Parathyroid adenoma (tissue), 2 donors: ENCODE data around the gene METTL1.
"Not testable (repeated sequence)": the region's sequence is repeated elsewhere in the genome, so short reads cannot be mapped to it uniquely, and the experiment has no call there.

Source experiments
- H2AFZ ChIP-seq: fragments of 300-600 bp; sonication (generic); one replicate; pipeline ENCODE4 v1.7.0; 2017; ENCODE audit warnings: antibody characterized with exemption, mild to moderate bottlenecking
- H3K27ac ChIP-seq: fragments of 300-600 bp; sonication (generic); one replicate; pipeline ENCODE4 v1.7.0; 2017
- H3K27me3 ChIP-seq: fragments of 300-600 bp; sonication (generic); one replicate; pipeline ENCODE4 v1.7.0; 2017; ENCODE audit warnings: low read length; ENCODE audit not compliant: control insufficient read depth, insufficient read depth
- H3K36me3 ChIP-seq: fragments of 300-600 bp; sonication (generic); one replicate; pipeline ENCODE4 v1.7.0; 2017; ENCODE audit warnings: low read length; ENCODE audit not compliant: control insufficient read depth, insufficient read depth
- H3K4me1 ChIP-seq: fragments of 300-600 bp; sonication (generic); one replicate; pipeline ENCODE4 v1.7.0; 2017; ENCODE audit warnings: control low read depth
- H3K4me2 ChIP-seq: fragments of 300-600 bp; sonication (generic); one replicate; pipeline ENCODE4 v1.7.0; 2017; ENCODE audit warnings: low read length
- H3K4me3 ChIP-seq: fragments of 300-600 bp; sonication (generic); one replicate; pipeline ENCODE4 v1.7.0; 2017; ENCODE audit warnings: low read depth, low read length
- H3K79me2 ChIP-seq: fragments of 300-600 bp; sonication (generic); one replicate; pipeline ENCODE4 v1.7.0; 2017; ENCODE audit warnings: control low read depth
- H3K9ac ChIP-seq: fragments of 300-600 bp; sonication (generic); one replicate; pipeline ENCODE4 v1.7.0; 2017; ENCODE audit warnings: mild to moderate bottlenecking
- H3K9me3 ChIP-seq: fragments of 300-600 bp; sonication (generic); one replicate; pipeline ENCODE4 v1.7.0; 2017; ENCODE audit warnings: low read length; ENCODE audit not compliant: control insufficient read depth
- TF ChIP-seq, protein P1 (sequence below): fragments of 300-600 bp; sonication (generic); IDR thresholded peaks from one replicate; pipeline ENCODE4 v1.7.0; 2017; ENCODE audit warnings: antibody characterized with exemption, mild to moderate bottlenecking
- donor health status: primary hyperparathyroidism.

The METTL1 gene

DNA sequence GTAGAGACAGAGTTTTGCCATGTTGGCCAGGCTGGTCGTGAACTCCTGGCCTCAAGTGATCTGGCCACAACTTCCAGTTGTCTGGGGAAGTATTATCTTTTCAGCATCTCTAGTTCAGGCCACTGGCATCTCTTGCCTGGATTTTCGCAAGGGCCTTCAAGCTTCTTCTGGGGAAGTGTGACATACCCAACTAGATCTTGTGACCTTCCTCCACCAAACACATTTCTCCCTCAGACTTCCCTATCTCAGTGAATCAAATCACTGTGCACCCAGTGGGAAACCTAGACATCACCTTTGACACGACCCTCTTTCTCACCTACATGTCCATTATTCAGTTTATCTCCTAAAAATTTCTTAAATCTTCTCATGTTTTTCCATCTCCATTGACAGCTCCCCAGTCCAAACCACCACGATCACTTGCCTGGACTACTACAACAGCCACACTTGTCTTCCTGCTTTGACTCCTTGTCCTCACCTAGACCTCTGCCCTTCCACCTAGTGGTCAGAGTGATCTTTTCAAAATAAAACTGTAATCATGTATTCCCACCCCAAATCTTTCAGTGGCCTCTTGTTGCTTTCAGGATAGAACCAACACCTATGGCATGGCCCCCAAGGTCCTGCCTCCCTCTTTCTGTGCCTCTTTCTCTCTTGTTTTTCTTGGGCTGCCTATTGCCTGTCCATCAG lies 3.8 kb upstream of the METTL1 start:
- H3K27ac ChIP-seq = no peak overlapping the region
- H3K79me2 ChIP-seq = no peaks in the 10 kb centered on the region
- TF ChIP-seq, protein P1, sequence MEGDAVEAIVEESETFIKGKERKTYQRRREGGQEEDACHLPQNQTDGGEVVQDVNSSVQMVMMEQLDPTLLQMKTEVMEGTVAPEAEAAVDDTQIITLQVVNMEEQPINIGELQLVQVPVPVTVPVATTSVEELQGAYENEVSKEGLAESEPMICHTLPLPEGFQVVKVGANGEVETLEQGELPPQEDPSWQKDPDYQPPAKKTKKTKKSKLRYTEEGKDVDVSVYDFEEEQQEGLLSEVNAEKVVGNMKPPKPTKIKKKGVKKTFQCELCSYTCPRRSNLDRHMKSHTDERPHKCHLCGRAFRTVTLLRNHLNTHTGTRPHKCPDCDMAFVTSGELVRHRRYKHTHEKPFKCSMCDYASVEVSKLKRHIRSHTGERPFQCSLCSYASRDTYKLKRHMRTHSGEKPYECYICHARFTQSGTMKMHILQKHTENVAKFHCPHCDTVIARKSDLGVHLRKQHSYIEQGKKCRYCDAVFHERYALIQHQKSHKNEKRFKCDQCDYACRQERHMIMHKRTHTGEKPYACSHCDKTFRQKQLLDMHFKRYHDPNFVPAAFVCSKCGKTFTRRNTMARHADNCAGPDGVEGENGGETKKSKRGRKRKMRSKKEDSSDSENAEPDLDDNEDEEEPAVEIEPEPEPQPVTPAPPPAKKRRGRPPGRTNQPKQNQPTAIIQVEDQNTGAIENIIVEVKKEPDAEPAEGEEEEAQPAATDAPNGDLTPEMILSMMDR = no peak

DNA sequence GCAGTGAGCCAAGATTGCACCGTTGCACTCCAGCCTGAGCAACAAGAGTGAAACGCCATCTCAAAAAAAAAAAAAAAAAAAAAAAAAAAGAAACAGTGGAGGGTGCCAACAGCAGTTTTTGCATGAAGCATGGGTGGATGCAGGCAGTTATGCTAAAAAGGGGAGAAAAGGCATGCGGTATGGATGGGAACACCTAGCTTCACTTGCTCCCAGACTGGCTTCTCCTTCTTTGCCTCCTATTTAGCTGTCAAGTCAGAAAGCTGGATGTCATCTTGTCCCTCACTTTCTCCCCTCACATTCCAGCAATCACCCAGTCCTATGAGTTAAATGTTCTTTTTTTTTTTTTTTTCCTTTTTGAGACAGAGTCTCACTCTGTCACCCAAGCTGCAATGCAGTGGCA lies 3.1 kb upstream of the METTL1 start:
- Histone ChIP-seq H3K36me3 (no peaks in the 10 kb centered on the region), H3K27ac (no peak overlapping the region), H3K79me2 (no peaks in the 10 kb centered on the region), H3K4me2 (no peak overlapping the region), H3K9ac (no peak overlapping the region), H3K27me3 (no peaks in the 10 kb centered on the region), H3K4me3 (no peak overlapping the region), H3K9me3 (no peaks in the 10 kb centered on the region), H2AFZ (no peak overlapping the region), H3K4me1 (peaks cover 15% of the 10 kb centered on the region)
- TF ChIP-seq, protein P1 = no peak

More for the DNA sequence above, 3.8 kb upstream of the METTL1 start:
- Histone ChIP-seq H3K9me3 (no peaks in the 10 kb centered on the region), H3K27me3 (no peaks in the 10 kb centered on the region), H3K4me1 (peaks cover 11% of the 10 kb centered on the region), H3K4me3 (no peak overlapping the region), H3K36me3 (no peaks in the 10 kb centered on the region), H3K9ac (no peak overlapping the region), H3K4me2 (no peak overlapping the region), H2AFZ (no peak overlapping the region)

DNA sequence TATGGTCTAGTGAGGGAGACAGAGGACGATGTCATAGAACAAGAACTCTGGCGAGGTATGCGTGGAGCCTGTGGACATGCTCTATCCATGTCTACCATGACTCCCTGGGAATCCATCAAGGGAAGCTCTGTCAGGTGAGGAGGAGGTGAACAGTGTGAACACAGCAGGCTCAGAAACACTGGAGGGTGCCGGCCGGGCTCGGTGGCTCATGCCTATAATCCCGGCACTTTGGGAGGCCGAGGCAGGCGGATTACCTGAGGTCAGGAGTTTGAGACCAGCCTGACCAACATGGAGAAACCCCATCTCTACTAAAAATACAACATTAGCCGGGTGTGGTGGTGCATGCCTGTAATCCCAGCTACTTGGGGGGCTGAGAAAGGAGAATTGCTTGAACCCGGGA lies 2.7 kb upstream of the METTL1 start:
- H3K79me2 ChIP-seq, H3K9ac ChIP-seq: not testable (repeated sequence)
- H3K4me1 ChIP-seq = peaks cover 13% of the 10 kb centered on the region

DNA sequence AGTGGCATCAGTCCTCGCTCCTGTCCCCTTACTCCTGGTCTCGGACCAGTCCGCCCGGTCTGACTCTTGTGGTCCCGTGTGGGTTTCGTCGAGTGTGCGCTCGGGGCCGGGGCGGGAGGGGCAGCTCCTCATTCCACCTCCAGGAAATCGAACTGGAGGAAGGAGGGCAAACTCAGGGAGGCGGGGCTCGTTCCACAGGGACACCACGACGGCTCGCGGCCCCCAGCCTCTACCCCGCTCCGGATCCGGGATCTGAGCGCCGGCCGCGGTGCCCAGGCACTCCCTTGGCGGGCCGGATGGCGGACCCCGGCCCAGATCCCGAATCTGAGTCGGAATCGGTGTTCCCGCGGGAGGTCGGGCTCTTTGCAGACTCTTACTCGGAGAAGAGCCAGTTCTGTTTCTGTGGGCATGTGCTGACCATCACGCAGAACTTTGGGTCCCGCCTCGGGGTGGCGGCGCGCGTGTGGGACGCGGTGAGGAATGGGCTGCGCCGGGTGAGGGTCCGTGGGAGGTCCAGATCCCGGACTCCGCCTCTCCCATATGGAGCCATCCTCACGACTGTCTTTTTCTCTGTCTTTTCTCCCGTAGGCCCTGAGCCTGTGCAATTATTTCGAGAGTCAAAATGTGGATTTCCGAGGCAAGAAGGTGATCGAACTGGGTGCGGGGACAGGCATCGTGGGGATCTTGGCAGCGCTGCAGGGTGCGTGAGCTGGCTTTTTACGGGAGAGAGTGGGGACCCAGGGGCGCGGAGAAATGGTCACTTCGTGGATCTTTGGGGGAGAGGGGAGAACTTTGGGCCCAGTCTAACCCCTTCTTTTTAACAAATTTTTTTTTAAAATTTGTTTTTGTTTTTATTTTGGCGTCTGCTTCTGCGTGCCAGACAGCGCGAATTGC lies 771 bp upstream of the METTL1 start, which contains the start of gene EEF1AKMT3:
Gene EEF1AKMT3 (plus strand): TSS at position 186 of the 894 bp plus-strand sequence. CDS start 111 bp downstream, at position 297.
- H3K36me3 ChIP-seq = no peaks in the 10 kb centered on the region
- H3K9me3 ChIP-seq = no peaks in the 10 kb centered on the region
- H3K27ac ChIP-seq = peak within 1 kb of the TSS; percentile 82
- TF ChIP-seq, protein P1 = no peak
- peak within 1 kb of the TSS; percentile 98 for H3K4me2 ChIP-seq
- peaks cover 10% of the 10 kb centered on the region for H3K4me1 ChIP-seq
- peak within 1 kb of the TSS; percentile 99 for H2AFZ ChIP-seq
- peak within 1 kb of the TSS; percentile 87 for H3K9ac ChIP-seq
- no peaks in the 10 kb centered on the region for H3K27me3 ChIP-seq
- H3K4me3 ChIP-seq = peak within 1 kb of the TSS; percentile 92
- no peaks in the 10 kb centered on the region for H3K79me2 ChIP-seq

More for the DNA sequence above, 2.7 kb upstream of the METTL1 start:
- not testable (repeated sequence) for H3K27me3 ChIP-seq, H3K4me2 ChIP-seq, H3K27ac ChIP-seq, H3K36me3 ChIP-seq, H3K4me3 ChIP-seq, H3K9me3 ChIP-seq, H2AFZ ChIP-seq

DNA sequence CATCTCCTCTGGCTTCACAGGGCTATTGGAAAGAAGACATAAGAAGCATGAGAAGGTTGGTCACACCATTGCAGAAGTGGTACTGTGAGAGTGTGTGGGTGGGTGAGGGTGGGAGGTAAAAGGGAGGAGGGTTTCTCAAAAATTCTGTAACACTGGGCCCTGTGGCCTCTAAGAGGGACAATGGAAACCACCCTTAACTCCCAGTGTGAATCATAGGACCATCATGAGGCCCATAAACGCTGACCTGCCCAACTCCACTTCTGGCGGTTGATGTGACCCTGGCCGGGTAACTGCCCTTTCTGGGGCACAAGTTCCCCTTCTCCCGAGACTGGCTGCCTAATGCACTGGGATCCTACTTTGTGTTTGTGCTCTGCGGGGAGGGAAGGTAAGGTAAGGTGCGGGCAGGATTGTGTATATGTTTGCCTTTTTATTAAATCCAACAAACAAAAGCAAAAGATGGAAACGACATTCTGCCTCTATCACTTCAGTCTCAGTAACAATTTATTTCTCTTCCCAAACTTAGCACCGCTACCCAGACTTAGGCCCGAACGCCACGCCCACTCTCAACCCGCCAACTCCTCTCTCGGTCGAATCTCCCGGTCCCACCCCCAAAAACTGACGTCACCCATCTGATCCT lies 551 bp downstream of the METTL1 start:
- H3K9ac ChIP-seq = peak overlapping the region; percentile 31
- H3K79me2 ChIP-seq = no peaks in the 10 kb centered on the region
- peak overlapping the region; percentile 99 for H2AFZ ChIP-seq
- peak overlapping the region; percentile 82 for H3K27ac ChIP-seq
- H3K27me3 ChIP-seq = no peaks in the 10 kb centered on the region
- peaks cover 10% of the 10 kb centered on the region for H3K4me1 ChIP-seq
- TF ChIP-seq, protein P1 = no peak
- H3K36me3 ChIP-seq = no peaks in the 10 kb centered on the region
- H3K4me2 ChIP-seq = peak overlapping the region; percentile 98
- H3K9me3 ChIP-seq = no peaks in the 10 kb centered on the region
- H3K4me3 ChIP-seq = peak overlapping the region; percentile 92
